ENCODE measurements around the gene CDKL1. TPM values are rescaled to one million over a fixed set of nuclear protein-coding genes. Genes with fewer than 3 reads are reported as not detected.

CDKL1 gene
- total and polyA plus RNA-seq, 7 donors = 0.46 to 4.5 (median 2.0) TPM

DNA sequence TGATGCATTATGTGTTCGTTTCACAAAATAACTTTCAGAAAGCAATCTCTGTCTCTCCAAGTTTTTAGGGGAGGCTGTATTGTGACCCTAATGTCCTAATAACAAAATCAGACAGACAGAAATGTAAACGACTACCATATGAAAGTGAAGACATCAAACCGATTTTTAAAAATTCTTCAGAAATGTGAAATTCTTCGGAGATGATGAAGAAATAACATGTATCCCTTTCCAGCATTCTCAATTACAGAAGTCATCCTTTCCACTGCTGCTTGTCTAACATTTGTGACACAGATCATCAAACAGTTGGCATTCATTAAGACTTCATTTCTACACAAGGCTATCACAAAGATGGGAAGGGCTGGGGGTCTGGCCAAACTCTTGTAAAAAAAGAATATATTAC, 43.6 kb downstream of the CDKL1 start:
- no peak overlapping the region for H3K4me3 ChIP-seq
- intact Hi-C loops (cut with DNase I) = no loop called here
- H3K9me3 ChIP-seq = no peaks in the 10 kb centered on the region
- no peaks in the 10 kb centered on the region for H3K27me3 ChIP-seq (ENCODE audit: insufficient read depth in 3 of 3, low read length in 2 of 3)
- 65 to 74% (median 67%) methylated on average over 4 of the region's 4 CpGs for WGBS, 3 donors
- DNase-seq (no peak), ATAC-seq (no peak)
- TF ChIP-seq, protein P1, sequence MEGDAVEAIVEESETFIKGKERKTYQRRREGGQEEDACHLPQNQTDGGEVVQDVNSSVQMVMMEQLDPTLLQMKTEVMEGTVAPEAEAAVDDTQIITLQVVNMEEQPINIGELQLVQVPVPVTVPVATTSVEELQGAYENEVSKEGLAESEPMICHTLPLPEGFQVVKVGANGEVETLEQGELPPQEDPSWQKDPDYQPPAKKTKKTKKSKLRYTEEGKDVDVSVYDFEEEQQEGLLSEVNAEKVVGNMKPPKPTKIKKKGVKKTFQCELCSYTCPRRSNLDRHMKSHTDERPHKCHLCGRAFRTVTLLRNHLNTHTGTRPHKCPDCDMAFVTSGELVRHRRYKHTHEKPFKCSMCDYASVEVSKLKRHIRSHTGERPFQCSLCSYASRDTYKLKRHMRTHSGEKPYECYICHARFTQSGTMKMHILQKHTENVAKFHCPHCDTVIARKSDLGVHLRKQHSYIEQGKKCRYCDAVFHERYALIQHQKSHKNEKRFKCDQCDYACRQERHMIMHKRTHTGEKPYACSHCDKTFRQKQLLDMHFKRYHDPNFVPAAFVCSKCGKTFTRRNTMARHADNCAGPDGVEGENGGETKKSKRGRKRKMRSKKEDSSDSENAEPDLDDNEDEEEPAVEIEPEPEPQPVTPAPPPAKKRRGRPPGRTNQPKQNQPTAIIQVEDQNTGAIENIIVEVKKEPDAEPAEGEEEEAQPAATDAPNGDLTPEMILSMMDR (IDR thresholded peaks at IDR 0.05) = no peak
- no peaks in the 10 kb centered on the region for H3K4me1 ChIP-seq
- H3K27ac ChIP-seq = no peak overlapping the region
- no peaks in the 10 kb centered on the region for H3K36me3 ChIP-seq (ENCODE audit: insufficient read depth in 1 of 2, low read depth in 1 of 2)

GRCh38 chr14:50352584-50352983, 44.1 kb downstream of the CDKL1 start:
- Histone ChIP-seq H3K36me3 (ENCODE audit: insufficient read depth in 1 of 2, low read depth in 1 of 2) (no peaks in the 10 kb centered on the region), H3K4me3 (no peak overlapping the region), H3K9me3 (no peaks in the 10 kb centered on the region), H3K4me1 (peaks cover 4% of the 10 kb centered on the region), H3K27ac (no peak overlapping the region), H3K27me3 (ENCODE audit: insufficient read depth in 3 of 3, low read length in 2 of 3) (no peaks in the 10 kb centered on the region)
- TF ChIP-seq, protein P1 (IDR thresholded peaks at IDR 0.05) = no peak
- intact Hi-C loops (cut with DNase I) = no loop called here
- DNase-seq (no peak), ATAC-seq (no peak)
- WGBS, 3 donors = 49 to 60% (median 53%) methylated on average over 4 of the region's 4 CpGs

DNA sequence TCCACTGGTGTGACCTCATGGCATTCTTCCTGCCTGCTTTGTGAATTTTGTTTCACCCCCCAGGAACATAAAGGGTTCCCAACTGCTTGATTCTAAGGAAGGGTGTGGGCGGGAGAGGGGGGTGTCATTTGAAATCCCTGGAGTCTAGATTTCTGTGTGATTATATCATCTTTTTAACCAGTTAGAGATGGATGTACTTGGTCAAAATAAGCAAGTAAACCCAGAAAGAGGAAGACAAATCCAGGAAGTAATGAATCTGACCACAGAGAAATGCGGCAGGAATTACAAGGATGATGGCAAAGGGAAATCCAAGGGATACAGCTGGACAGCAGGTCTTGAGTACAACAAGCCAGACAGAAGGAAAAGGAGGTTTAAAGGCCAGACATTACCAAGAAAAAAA, 45.7 kb downstream of the CDKL1 start:
- WGBS, 3 donors = 74 to 82% (median 80%) methylated on average over 2 of the region's 2 CpGs

GRCh38 chr14:50348933-50349332, 47.7 kb downstream of the CDKL1 start:
- Histone ChIP-seq H3K9me3 (no peaks in the 10 kb centered on the region), H3K27ac (no peak overlapping the region), H3K4me3 (no peak overlapping the region), H3K4me1 (peaks cover 6% of the 10 kb centered on the region), H3K36me3 (ENCODE audit: insufficient read depth in 1 of 2, low read depth in 1 of 2) (no peaks in the 10 kb centered on the region), H3K27me3 (ENCODE audit: insufficient read depth in 3 of 3, low read length in 2 of 3) (no peaks in the 10 kb centered on the region)
- TF ChIP-seq, protein P1 (IDR thresholded peaks at IDR 0.05) = no peak
- intact Hi-C loops (cut with DNase I) = no loop called here
- no peak for ATAC-seq
- no peak for DNase-seq

More for the DNA sequence above, 45.7 kb downstream of the CDKL1 start:
- no peak for DNase-seq
- H3K36me3 ChIP-seq (ENCODE audit: insufficient read depth in 1 of 2, low read depth in 1 of 2) = no peaks in the 10 kb centered on the region
- no peaks in the 10 kb centered on the region for H3K9me3 ChIP-seq
- intact Hi-C loops (cut with DNase I) = no loop called here
- no peak for ATAC-seq
- H3K27ac ChIP-seq = no peak overlapping the region
- H3K4me3 ChIP-seq = no peak overlapping the region
- TF ChIP-seq, protein P1 (IDR thresholded peaks at IDR 0.05) = no peak
- H3K4me1 ChIP-seq = peaks cover 6% of the 10 kb centered on the region
- no peaks in the 10 kb centered on the region for H3K27me3 ChIP-seq (ENCODE audit: insufficient read depth in 3 of 3, low read length in 2 of 3)

GRCh38 chr14:50347521-50347920, 49.2 kb downstream of the CDKL1 start:
- TF ChIP-seq, protein P1 (IDR thresholded peaks at IDR 0.05) = no peak
- peak in 2 of 4 donors; percentile 34 to 46 for ATAC-seq
- H3K4me1 ChIP-seq = peaks cover 8% of the 10 kb centered on the region
- H3K27me3 ChIP-seq (ENCODE audit: insufficient read depth in 3 of 3, low read length in 2 of 3) = no peaks in the 10 kb centered on the region
- no peaks in the 10 kb centered on the region for H3K9me3 ChIP-seq
- H3K4me3 ChIP-seq = no peak overlapping the region
- no peaks in the 10 kb centered on the region for H3K36me3 ChIP-seq (ENCODE audit: insufficient read depth in 1 of 2, low read depth in 1 of 2)
- 52 to 98% (median 85%) methylated on average over 1 of the region's 1 CpG for WGBS, 3 donors
- intact Hi-C loops (cut with DNase I) = no loop called here
- no peak overlapping the region for H3K27ac ChIP-seq
- no peak for DNase-seq

All from psoas muscle (tissue), 8 donors.